Loucy (cell line): ENCODE measurements around the gene PPARA.

Experiments
- H2AFZ ChIP-seq: fragments of 200-600 bp; sonication (generic); 2 replicates; pipeline ENCODE4 v1.6.0; 2016; ENCODE audit warnings: antibody characterized with exemption, mild to moderate bottlenecking, low read length, moderate library complexity
- H3F3A ChIP-seq: fragments of 200-600 bp; 2 replicates; pipeline ENCODE4 v1.6.0; 2016; ENCODE audit warnings: antibody characterized with exemption, low read depth, mild to moderate bottlenecking
- H3K27me3 ChIP-seq: fragments of 200-600 bp; sonication (generic); 2 replicates; pipeline ENCODE4 v1.6.1; 2014; ENCODE audit warnings: low read length, mild to moderate bottlenecking; ENCODE audit not compliant: insufficient read depth, poor library complexity, severe bottlenecking
- H3K36me3 ChIP-seq: fragments of 200-600 bp; sonication (generic); 2 replicates; pipeline ENCODE4 v1.6.1; 2016; ENCODE audit warnings: low read length; ENCODE audit not compliant: insufficient read depth
- H3K4me1 ChIP-seq: fragments of 200-600 bp; sonication (generic); 2 replicates; pipeline ENCODE4 v1.5.1; 2014; ENCODE audit warnings: low read length, mild to moderate bottlenecking; ENCODE audit not compliant: insufficient read depth, poor library complexity, severe bottlenecking
- H3K4me2 ChIP-seq: fragments of 200-600 bp; sonication (generic); 2 replicates; pipeline ENCODE4 v1.6.0; 2014; ENCODE audit warnings: antibody characterized with exemption, low read length, low read depth, mild to moderate bottlenecking; ENCODE audit not compliant: poor library complexity, severe bottlenecking
- H3K4me3 ChIP-seq: fragments of 200-600 bp; sonication (generic); 2 replicates; pipeline ENCODE4 v1.5.1; 2014; ENCODE audit warnings: low read length, mild to moderate bottlenecking, mixed read lengths; ENCODE audit not compliant: poor library complexity, severe bottlenecking
- H3K79me2 ChIP-seq: fragments of 200-600 bp; sonication (generic); 2 replicates; pipeline ENCODE4 v1.6.1; 2014; ENCODE audit warnings: low read length; ENCODE audit not compliant: insufficient read depth
- H3K9ac ChIP-seq: fragments of 200-600 bp; sonication (generic); 2 replicates; pipeline ENCODE4 v1.6.0; 2014; ENCODE audit warnings: mild to moderate bottlenecking, low read depth, low read length, moderate library complexity; ENCODE audit not compliant: poor library complexity, severe bottlenecking
- H3K9me2 ChIP-seq: fragments of 200-600 bp; sonication (generic); replicated peaks from 2 replicates; pipeline ENCODE4 v1.6.1; 2016; ENCODE audit warnings: low read depth, low read length, mixed read lengths
- H3K9me3 ChIP-seq: fragments of 200-600 bp; sonication (generic); 2 replicates; pipeline ENCODE4 v1.6.1; 2014; ENCODE audit warnings: mild to moderate bottlenecking, antibody characterized with exemption, low read length, low read depth; ENCODE audit not compliant: insufficient read depth
- H4K20me1 ChIP-seq: fragments of 200-600 bp; sonication (generic); 2 replicates; pipeline ENCODE4 v1.6.0; 2014; ENCODE audit warnings: antibody characterized with exemption, low read length, mild to moderate bottlenecking; ENCODE audit not compliant: insufficient read depth, poor library complexity, severe bottlenecking
- CTCF ChIP-seq: fragments of 200-600 bp; sonication (generic); conservative IDR thresholded peaks from 2 replicates; pipeline ENCODE4 v1.5.1; 2014; ENCODE audit warnings: mild to moderate bottlenecking, antibody characterized with exemption, low read length
- EZH2phosphoT487 ChIP-seq: fragments of 200-600 bp; IDR thresholded peaks from 2 replicates; pipeline ENCODE4 v1.6.1; 2018; ENCODE audit warnings: antibody characterized with exemption, mild to moderate bottlenecking, moderate library complexity, borderline replicate concordance

The PPARA gene

DNA sequence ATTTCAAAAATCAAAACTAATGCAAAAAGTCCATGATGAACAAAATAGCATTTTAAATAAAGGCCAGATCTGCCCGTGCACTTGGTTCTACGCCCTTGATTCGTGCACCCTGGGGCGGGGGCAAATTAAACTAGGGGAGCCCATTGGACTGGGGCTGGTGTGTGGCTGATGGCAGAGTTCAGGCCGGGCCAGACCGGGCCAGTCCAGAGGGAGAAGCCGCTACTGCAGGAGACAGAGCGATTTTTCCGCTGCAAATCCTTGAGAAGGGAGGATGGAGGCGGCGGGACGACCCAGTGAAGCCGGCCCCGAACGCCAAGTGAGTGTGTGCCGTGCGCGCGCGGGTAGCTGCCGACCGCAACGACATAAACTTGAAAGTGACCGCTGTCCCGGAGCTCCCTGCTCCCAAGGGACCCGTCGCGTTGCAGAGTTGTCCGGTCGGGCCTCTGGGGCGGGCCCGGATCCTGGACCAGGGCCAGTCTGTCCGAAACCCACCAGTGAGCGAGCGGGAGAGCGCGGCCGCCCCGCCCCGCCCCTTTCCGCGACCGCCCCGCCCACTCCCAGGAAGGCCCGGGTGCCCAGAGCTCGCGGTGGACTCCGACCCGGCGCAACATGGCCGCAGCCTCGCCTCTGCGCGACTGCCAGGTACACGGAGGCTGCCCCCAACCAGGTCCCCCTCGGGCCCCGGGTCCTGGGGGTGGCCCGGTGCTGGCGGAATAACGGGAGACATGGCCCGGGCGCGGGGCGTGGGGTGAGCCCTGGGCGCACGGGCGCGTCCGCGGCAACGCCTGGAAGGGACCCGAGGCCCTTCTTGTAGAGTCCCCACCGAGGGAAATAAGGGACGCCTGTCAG, 117.3 kb downstream of the PPARA start, which contains the start of gene TTC38:
Gene TTC38 (plus strand): TSS at position 578 of the 849 bp plus-strand sequence. CDS start 32 bp downstream, at position 610.
- H3K4me2 ChIP-seq, result peak within 1 kb of the TSS; percentile 92
- H3K27me3 ChIP-seq, result no peaks in the 10 kb centered on the region
- no peaks in the 10 kb centered on the region for H3K36me3 ChIP-seq
- peaks cover 24% of the 10 kb centered on the region for H3K4me1 ChIP-seq
- peak within 1 kb of the TSS; percentile 91 for H2AFZ ChIP-seq
- no peaks in the 10 kb centered on the region for H3K9me2 ChIP-seq
- no peaks in the 10 kb centered on the region for H3F3A ChIP-seq
- TF ChIP-seq CTCF, result no peak
- no peak for TF ChIP-seq EZH2phosphoT487
- H3K9me3 ChIP-seq, result peaks cover 5% of the 10 kb centered on the region; the same call in 1 of the 2 replicates
- peak within 1 kb of the TSS; percentile 91 for H3K4me3 ChIP-seq
- H3K9ac ChIP-seq, result peak within 1 kb of the TSS; percentile 93
- H3K79me2 ChIP-seq, result peaks cover 33% of the 10 kb centered on the region
- no peaks in the 10 kb centered on the region for H4K20me1 ChIP-seq

DNA sequence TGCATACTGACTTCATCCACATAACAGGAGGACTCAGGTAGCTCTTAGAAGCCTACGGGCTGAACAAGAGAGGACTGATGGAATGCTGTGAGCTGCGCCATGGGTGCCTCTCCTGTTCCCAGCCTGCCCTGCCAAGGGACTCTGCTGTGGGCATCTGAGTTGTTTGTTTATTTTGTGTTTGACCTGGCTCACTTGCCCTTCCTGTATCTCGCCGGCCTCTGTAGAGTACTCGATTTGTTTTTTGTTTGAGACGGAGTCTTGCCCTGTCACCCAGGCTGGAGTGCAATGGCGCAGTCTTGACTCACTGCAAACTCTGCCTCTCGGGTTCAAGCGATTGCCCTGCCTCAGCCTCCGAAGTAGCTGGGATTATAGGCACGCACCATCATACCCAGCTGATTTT, 119.2 kb downstream of the PPARA start:
- Histone ChIP-seq H3K9ac (peak overlapping the region; percentile 93), H3K36me3 (no peaks in the 10 kb centered on the region), H3K9me3 (peaks cover 5% of the 10 kb centered on the region; the same call in 1 of the 2 replicates), H2AFZ (no peak overlapping the region), H4K20me1 (no peaks in the 10 kb centered on the region), H3K9me2 (no peaks in the 10 kb centered on the region), H3K79me2 (peaks cover 40% of the 10 kb centered on the region), H3K4me3 (peak overlapping the region; percentile 91), H3K4me2 (peak overlapping the region; percentile 92), H3K4me1 (peaks cover 24% of the 10 kb centered on the region), H3K27me3 (no peaks in the 10 kb centered on the region), H3F3A (no peaks in the 10 kb centered on the region)
- TF ChIP-seq EZH2phosphoT487 (no peak), CTCF (no peak)

- peaks cover 25% of the 10 kb centered on the region for H3K4me1 ChIP-seq
- no peak overlapping the region for H3K9ac ChIP-seq
- no peaks in the 10 kb centered on the region for H3F3A ChIP-seq
- no peak for TF ChIP-seq CTCF
- no peak for TF ChIP-seq EZH2phosphoT487
- no peak overlapping the region for H2AFZ ChIP-seq
- peaks cover 37% of the 10 kb centered on the region for H3K79me2 ChIP-seq
- H3K9me2 ChIP-seq, result no peaks in the 10 kb centered on the region
- H3K9me3 ChIP-seq, result no peaks in the 10 kb centered on the region
- H4K20me1 ChIP-seq, result no peaks in the 10 kb centered on the region
- H3K4me3 ChIP-seq, result no peak overlapping the region
- peaks cover 9% of the 10 kb centered on the region; the same call in 1 of the 2 replicates for H3K36me3 ChIP-seq
- no peaks in the 10 kb centered on the region for H3K27me3 ChIP-seq
- no peak overlapping the region for H3K4me2 ChIP-seq
Observed at GRCh38 chr22:46272196-46272595, 121.9 kb downstream of the PPARA start.
